Osteocyte (in vitro differentiated cells): ENCODE data around the gene GRB10. TPM values are rescaled to one million over a fixed set of nuclear protein-coding genes. Genes with fewer than 3 reads are reported as not detected.

ENCODE experiments used
- DNase-seq: peaks from one replicate; pipeline ENCODE4 v3.0.0; 2021; ENCODE audit warnings: mixed read lengths; ENCODE audit not compliant: unreplicated experiment; ENCODE audit errors: extremely low spot score
- H3K27ac Mint-ChIP-seq: one replicate; pipeline ENCODE4 v1.8.0; 2021; ENCODE audit warnings: mild to moderate bottlenecking, mixed read lengths; ENCODE audit not compliant: unreplicated experiment
- H3K27me3 Mint-ChIP-seq: one replicate; pipeline ENCODE4 v1.8.0; 2021; ENCODE audit warnings: mixed read lengths; ENCODE audit not compliant: unreplicated experiment
- H3K36me3 Mint-ChIP-seq: one replicate; pipeline ENCODE4 v1.8.0; 2021; ENCODE audit warnings: mixed read lengths; ENCODE audit not compliant: unreplicated experiment
- H3K4me1 Mint-ChIP-seq: one replicate; pipeline ENCODE4 v1.8.0; 2021; ENCODE audit warnings: mixed read lengths; ENCODE audit not compliant: unreplicated experiment
- H3K4me3 Mint-ChIP-seq: one replicate; pipeline ENCODE4 v1.8.0; 2021; ENCODE audit warnings: mild to moderate bottlenecking, moderate library complexity, mixed read lengths; ENCODE audit not compliant: unreplicated experiment
- H3K9me3 Mint-ChIP-seq: one replicate; pipeline ENCODE4 v1.8.0; 2021; ENCODE audit warnings: mixed read lengths; ENCODE audit not compliant: unreplicated experiment
- CTCF ChIP-seq: fragments of 200-600 bp; sonication (generic); IDR thresholded peaks from 2 replicates; pipeline ENCODE4 v1.5.0; 2021; ENCODE audit warnings: antibody characterized with exemption, mild to moderate bottlenecking, moderate library complexity
- total RNA-seq: library from RNA; stranded (reverse); gene quantifications from 2 replicates; pipeline ENCODE4 v1.2.1, GENCODE V29; 2021

The GRB10 gene
- total RNA-seq, 1 donor from 2014 or later, result 51.3 TPM

DNA sequence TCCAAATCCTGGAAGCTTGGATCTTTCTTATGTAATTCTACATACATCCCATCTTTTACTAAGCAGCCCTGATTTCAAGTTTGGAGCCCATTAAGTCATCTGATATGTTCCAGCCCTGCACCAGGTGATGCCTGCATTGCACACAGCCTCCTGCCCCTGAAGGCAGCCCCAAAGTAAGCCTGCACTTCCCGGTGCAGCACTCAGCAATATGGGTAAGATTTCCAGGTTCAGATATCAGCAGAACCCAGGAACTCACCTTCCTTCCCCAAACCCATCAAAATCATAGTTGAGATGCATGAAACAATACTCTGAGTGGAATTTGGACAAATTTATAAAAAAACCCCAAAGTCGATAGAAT is 217.2 kb downstream of the GRB10 start:
- H3K27me3 Mint-ChIP-seq, result peaks cover 39% of the 10 kb centered on the region
- H3K9me3 Mint-ChIP-seq, result no peaks in the 10 kb centered on the region
- H3K27ac Mint-ChIP-seq, result no peak overlapping the region
- TF ChIP-seq CTCF, result no peak
- H3K4me1 Mint-ChIP-seq, result no peaks in the 10 kb centered on the region
- H3K36me3 Mint-ChIP-seq, result no peaks in the 10 kb centered on the region
- no peak for DNase-seq
- H3K4me3 Mint-ChIP-seq, result no peak overlapping the region

GRCh38 chr7:50564640-50565558 is 217.8 kb downstream of the GRB10 start, which contains the start of gene DDC:
Gene DDC, minus strand, starts transcription at chr7:50565405. Its CDS starts 21,320 bp downstream, at chr7:50544085.
- Mint-ChIP-seq H3K27me3 (peaks cover 44% of the 10 kb centered on the region), H3K36me3 (no peaks in the 10 kb centered on the region), H3K9me3 (no peaks in the 10 kb centered on the region), H3K27ac (no peak within 1 kb of the TSS), H3K4me3 (no peak within 1 kb of the TSS), H3K4me1 (no peaks in the 10 kb centered on the region)
- TF ChIP-seq CTCF, result no peak
- DNase-seq, result no peak

GRCh38 chr7:50564171-50564570 is 218.5 kb downstream of the GRB10 start:
- no peak for TF ChIP-seq CTCF
- H3K27ac Mint-ChIP-seq, result no peak overlapping the region
- H3K4me3 Mint-ChIP-seq, result no peak overlapping the region
- DNase-seq, result no peak
- H3K4me1 Mint-ChIP-seq, result no peaks in the 10 kb centered on the region
- H3K36me3 Mint-ChIP-seq, result no peaks in the 10 kb centered on the region
- no peaks in the 10 kb centered on the region for H3K9me3 Mint-ChIP-seq
- H3K27me3 Mint-ChIP-seq, result peaks cover 49% of the 10 kb centered on the region

GRCh38 chr7:50562136-50562535 is 220.6 kb downstream of the GRB10 start:
- Mint-ChIP-seq H3K36me3 (no peaks in the 10 kb centered on the region), H3K9me3 (no peaks in the 10 kb centered on the region), H3K27me3 (peaks cover 56% of the 10 kb centered on the region), H3K27ac (no peak overlapping the region), H3K4me3 (no peak overlapping the region), H3K4me1 (no peaks in the 10 kb centered on the region)
- no peak for DNase-seq
- no peak for TF ChIP-seq CTCF

GRCh38 chr7:50560865-50561351 is 221.8 kb downstream of the GRB10 start:
- no peak for DNase-seq
- TF ChIP-seq CTCF, result no peak
- H3K4me3 Mint-ChIP-seq, result no peak overlapping the region
- no peaks in the 10 kb centered on the region for H3K9me3 Mint-ChIP-seq
- H3K4me1 Mint-ChIP-seq, result no peaks in the 10 kb centered on the region
- peaks cover 61% of the 10 kb centered on the region for H3K27me3 Mint-ChIP-seq
- H3K36me3 Mint-ChIP-seq, result no peaks in the 10 kb centered on the region
- H3K27ac Mint-ChIP-seq, result no peak overlapping the region
